ENCODE measurements around the gene NUP210.
"Not testable (repeated sequence)": the region's sequence is repeated elsewhere in the genome, so short reads cannot be mapped to it uniquely, and the experiment has no call there.

GRCh38 chr3:13442882-13443281 is 22.8 kb upstream of the NUP210 start:
- not testable (repeated sequence) for TF ChIP-seq CTCF, POLR2A (IDR thresholded peaks at IDR 0.05)

Data from testis (tissue), 2 donors.